Lung microvascular endothelial cell (primary cell): ENCODE results near the gene WDR59. TPM values are rescaled to one million over a fixed set of nuclear protein-coding genes. Genes with fewer than 3 reads are reported as not detected.
"Not testable (repeated sequence)": the region's sequence is repeated elsewhere in the genome, so short reads cannot be mapped to it uniquely, and the experiment has no call there.

ENCODE experiments used
- DNase-seq, 2 donors: peaks; one replicate each; pipeline versions ENCODE4 v3.0.0 to v3.0.0-alpha.2; 2010; ENCODE audit warnings: low read depth in 2 of 2
- total RNA-seq: library from RNA; depleted of rRNA; stranded (reverse); fragments of >200 nt; gene quantifications from 2 replicates; pipeline ENCODE4 v1.2.1, GENCODE V29; 2014

WDR59 gene
- total RNA-seq, 1 donor from 2014 or later: 11.5 TPM

- not testable (repeated sequence) for DNase-seq
Measured at GRCh38 chr16:74908759-74909158, 76.2 kb downstream of the WDR59 start.

GRCh38 chr16:74903901-74904678, 80.8 kb downstream of the WDR59 start:
- no peak for DNase-seq

- DNase-seq: no peak
Measured at GRCh38 chr16:74903120-74903519, 81.8 kb downstream of the WDR59 start.

DNA sequence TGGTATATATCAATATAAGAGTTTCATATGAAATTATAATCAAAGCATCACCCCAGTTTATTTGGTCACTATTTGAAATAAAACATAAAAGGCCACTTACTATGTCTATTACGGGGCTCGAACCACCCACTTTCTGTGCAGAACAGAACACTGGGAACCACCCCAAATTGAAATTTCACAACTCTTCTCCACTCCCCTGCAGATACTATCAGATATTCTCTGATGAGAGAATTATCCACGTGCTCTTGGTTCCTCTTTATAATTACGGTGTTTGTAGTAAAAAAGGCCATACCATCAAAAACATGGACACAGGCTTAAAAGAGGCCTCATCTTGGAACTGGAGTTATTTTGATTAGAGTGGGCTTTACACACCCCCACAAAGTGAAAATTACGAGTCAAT, 82.8 kb downstream of the WDR59 start:
- DNase-seq: no peak

- no peak for DNase-seq
Measured at GRCh38 chr16:74901606-74902005, 83.3 kb downstream of the WDR59 start.

- DNase-seq: no peak
Measured at GRCh38 chr16:74899816-74900215, 85.1 kb downstream of the WDR59 start.

DNA sequence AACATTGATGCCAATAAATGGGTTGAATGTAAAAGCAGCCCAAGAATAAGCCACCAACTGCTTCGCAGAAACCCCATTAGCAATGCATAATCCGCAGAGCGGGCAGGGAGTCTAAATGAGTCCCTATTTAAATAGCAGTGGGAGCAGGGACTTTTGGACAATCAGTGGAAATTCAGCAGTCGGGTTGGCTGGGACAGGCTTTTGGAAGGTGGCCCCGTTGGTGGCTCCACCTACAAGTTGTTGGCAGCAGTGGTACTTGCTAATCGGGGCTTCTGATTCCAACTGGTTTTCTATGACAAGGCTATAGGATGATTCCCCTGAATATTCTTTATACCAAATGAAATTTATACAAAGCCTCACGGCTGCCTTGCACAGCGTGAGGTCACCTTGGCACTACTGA, 86.3 kb downstream of the WDR59 start:
- DNase-seq: no peak

DNA sequence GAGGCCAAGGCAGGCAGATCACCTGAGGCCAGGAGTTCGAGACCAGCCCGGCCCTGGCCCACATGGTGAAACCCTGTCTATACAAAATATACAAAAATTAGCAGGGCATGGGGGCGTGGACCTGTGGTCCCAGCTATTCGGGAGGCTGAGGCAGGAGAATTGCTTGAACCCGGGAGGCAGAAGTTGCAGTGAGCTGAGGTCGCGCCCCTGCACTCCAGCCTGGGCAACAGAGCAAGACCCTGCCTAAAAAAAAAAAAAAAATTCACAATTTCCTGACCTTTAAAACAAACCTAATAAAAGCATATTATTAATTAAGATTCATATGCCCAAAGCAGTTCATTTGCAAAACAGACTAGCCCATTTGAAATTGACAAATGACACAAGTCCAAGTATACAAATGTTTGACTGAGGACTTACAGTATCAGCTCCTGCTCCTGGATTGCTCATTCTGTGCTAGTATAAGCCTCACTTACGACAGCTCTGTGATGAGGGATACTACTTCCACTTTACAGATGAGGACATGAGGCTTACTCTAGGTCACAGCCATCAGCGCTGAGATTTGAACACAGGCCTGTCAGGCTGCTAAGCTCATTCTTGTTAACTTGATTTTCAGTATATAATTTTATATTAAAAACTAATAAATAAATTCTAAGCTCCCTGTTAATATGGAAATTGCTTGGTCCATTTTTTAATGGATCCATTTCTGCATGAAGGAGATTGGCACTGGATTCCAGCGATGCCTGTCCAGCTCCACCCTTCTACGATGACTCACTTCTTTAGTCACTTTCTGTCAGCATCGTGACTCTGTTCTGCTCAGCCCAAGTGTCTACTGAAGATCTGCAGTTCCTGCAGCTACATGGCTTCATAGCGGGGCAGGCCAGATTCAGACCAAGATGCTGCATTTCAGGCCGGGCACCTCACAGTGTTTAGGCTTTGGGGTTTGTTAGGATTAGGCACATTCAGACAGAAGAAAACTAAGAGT, 88.2 kb downstream of the WDR59 start:
- DNase-seq: peak in 1 of 2 donors; percentile 70

GRCh38 chr16:74893541-74893940, 91.4 kb downstream of the WDR59 start:
- no peak for DNase-seq

DNA sequence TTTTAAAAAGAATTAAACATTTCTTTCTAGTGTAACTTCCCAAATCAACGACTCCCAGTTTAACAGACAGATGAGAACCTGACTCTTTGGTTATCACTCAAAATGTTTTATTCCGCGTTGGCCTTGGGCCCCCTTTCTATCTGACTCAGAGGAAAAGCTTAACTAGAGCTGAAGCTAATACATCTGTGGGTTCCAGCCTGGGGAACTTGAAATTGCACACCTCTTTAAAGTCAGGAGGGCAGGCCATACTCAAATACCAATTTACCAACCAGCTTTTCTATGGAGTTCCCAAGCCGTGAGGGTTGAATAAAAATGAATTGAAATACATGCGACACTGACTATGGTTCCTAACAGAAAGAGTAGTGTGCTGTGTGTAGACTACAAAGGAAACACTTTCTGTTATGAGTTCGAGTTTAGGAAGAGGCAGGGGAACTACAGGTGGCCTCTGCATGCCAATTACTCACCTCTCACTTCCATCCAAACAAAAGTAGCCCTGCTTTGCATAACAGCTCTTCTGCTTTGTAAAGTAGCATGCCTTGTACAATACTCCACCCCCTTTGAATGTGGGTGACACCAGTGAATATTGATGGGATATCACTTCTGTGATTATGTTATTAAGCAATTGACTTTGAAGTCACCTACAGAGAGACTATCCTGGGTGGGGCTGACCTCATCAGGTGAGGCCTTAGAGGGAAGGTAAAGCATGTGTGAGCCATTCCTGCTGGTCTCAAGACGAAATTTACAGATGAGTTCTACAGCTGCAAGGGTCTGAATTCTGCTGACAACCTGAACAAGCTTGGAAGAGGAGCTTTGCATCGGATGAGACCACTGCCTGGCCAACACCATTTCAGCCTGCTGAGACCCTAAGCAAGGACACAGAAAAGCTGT, 92.1 kb downstream of the WDR59 start:
- peak in 1 of 2 donors; percentile 21 for DNase-seq

GRCh38 chr16:74888888-74889287, 96.0 kb downstream of the WDR59 start:
- no peak for DNase-seq

DNA sequence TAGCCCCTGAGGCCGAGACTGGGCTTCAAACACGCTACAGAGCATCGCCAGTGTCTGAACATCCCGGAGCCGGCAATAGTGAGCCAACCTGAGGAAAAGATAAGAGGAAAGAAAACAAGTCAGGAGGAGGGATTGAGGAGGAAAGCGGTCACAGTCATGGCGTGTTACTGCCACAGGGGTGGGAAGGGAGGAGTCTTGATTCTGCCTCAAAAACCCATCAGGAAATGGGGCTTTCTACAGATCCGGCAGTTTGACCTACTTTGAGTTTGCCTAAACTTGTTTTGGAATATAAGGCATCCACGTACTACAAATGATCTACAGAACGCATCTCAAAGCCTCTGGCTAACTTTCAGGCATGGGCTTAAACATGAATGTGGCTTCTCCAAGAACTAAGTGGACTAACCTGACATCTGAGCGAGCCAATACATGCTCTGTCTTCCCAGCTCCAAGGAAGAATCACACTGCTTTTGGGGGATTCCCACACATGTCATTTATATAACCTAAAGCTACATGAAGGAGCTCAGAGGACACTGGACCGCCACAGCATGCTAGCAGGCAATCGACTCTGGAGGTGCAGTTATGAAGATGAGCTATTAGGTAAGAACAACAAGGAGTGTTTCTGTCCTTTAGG, 96.6 kb downstream of the WDR59 start:
- no peak for DNase-seq

- no peak for DNase-seq
Measured at GRCh38 chr16:74887084-74887483, 97.8 kb downstream of the WDR59 start.

GRCh38 chr16:74877706-74878105, 107.2 kb downstream of the WDR59 start:
- no peak for DNase-seq

- no peak for DNase-seq
Measured at GRCh38 chr16:74874912-74875546, 109.9 kb downstream of the WDR59 start.

- no peak for DNase-seq
Measured at GRCh38 chr16:74874123-74874522, 110.8 kb downstream of the WDR59 start.

GRCh38 chr16:74872302-74872701, 112.6 kb downstream of the WDR59 start:
- no peak for DNase-seq

DNA sequence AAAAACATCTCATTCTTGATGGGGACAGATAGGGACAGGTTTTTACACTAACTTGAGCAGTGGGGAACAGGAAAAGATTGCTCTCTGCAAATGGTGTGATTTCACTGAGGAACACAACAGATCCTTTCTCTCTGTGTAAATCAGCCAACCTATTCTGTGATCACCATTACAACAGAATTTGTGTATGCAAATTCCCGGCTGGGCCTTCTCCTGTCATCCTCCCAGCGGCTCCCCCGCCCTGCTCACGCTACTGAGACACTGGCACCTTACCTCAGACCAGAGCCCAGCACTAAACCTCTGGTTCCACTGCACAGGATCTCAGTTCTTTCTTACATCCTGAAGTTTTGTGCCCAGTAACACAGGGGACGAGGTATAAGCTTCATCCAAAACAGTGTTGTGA, 113.3 kb downstream of the WDR59 start:
- DNase-seq: no peak

- peak; percentile 42 to 88 for DNase-seq
Measured at GRCh38 chr16:74868501-74868900, 116.4 kb downstream of the WDR59 start.

- DNase-seq: peak in 1 of 2 donors; percentile 14
Measured at GRCh38 chr16:74868035-74868434, 116.9 kb downstream of the WDR59 start.
